Ecto neural progenitor cell (in vitro differentiated cells): ENCODE results near the gene TBL1Y.
"Not testable (repeated sequence)": the region's sequence is repeated elsewhere in the genome, so short reads cannot be mapped to it uniquely, and the experiment has no call there.

Experiments
- DNase-seq: peaks from one replicate; pipeline ENCODE4 v3.0.0-alpha.2; 2018; ENCODE audit warnings: low spot score

The TBL1Y gene

DNA sequence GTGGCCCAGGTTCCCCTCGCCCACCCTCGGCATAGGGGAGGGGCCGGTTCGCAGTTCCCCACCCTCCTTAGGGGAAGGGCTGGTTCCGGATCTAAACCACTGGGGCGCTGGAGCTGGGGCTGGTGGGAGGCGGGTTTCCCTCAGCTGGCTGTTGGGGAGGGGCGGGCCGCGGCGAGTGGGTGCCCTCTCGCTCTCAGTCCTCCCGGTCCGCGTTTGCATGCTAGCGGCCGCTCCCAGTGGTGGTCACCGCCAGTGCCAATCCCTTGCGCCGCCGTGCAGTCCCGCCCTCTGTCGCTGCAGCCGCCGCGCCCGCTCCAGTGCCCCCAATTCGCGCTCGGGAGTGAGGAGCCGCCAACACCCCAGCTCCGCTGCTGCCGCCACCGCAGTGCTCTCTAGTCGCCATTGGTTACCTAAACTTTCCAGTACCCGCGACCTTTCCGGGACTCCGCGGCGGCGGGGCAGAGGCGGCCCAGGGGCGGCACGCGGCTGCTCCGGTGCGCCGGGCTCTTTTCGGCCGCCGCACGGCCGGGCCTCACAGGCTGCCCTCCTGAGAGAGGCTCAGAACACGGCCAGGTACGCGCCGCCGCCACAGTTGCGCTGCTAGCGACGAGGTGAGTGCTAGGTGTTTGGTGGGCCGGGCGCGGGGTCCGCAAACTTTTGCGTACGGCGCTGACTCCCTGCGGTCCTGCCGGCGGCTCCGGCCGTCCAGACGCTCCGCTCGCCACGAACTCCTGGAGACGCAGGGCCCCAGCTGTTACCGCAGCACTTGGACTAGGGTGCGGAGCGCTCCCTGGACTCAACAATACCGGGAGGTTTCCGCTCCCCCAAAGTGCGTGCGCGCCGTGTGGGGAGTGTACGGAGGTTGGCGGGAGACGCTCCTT lies at the start of gene TBL1Y:
TSS of gene TBL1Y (plus strand) at position 326 of the 881 bp plus-strand sequence. CDS start 114,388 bp downstream, outside the sequence.
- DNase-seq: no peak

DNA sequence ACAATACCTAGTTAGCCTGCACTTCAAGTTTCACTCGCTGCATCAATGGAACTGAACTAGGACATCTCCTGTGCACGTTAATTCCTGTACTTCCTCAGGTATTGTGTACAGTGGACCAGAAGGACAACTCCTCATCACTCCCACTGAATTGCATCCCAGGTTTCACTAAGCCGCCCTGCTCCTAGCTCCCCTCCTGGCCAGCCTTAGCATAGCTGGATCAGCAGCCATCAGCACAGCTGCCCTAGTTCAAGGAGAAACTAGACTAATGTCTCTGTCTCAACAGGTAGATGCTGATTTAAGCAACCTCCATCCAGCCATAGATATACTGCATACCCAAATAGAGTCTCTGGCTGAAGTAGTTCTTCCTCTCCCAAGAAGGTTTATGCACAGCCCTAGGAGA lies 16.0 kb upstream of the TBL1Y start:
- no peak for DNase-seq

DNA sequence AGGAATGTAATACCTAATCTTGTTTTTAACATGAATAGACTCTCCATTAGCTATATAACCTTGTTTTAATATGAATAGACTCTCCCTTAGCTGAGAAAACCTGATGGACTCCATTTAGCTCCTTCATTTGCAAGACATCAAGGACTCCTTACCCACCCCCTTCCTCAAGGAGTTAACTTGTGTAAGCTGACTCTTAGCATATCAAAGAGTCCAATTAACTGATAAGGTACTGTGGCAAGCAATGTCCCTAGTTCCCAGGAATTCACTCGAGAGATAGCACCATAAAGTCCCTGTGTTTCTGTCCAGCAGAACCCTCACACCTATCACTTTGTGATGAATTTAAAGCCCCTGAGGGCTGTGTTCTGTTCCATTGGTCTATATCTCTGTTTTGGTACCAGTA lies 15.3 kb upstream of the TBL1Y start:
- DNase-seq: no peak

DNA sequence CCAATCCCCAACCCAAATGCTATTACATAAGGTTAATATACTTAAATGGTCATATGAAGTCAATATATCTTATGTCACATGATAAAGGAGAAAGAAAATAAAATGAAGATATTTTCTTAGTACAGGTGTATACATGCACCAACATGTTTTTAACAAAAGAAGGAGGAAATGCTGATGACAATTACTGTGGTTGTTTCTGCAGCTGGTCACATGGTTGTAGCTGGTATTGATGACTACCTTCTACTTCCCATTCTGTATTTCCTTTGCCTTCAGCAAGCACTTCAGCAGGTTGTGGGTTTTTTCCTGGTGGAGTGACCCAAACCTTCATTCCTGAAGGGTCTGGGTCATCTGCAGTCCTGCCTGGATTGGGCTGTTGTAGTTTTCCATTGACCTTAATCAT lies 8.4 kb upstream of the TBL1Y start:
- not testable (repeated sequence) for DNase-seq

DNA sequence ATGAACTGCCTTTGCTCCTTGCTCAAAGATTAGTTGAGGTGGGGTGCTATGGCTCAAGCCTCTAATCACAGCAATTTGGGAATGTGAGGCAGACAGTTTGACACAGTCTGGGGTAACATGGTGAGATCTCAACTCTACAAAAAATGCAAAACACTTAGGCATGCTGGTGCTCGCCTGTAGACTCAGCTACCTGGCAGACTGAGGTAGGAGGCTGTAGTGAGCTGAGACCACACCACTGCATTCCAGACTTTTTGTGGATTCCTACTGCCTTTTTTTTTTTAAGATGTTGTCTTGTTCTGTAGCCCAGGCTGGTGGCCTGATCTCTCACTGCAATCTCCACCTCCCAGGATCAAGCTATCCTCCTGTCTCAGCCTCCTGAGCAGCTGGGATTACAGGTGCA lies 2.9 kb upstream of the TBL1Y start:
- DNase-seq: no peak

DNA sequence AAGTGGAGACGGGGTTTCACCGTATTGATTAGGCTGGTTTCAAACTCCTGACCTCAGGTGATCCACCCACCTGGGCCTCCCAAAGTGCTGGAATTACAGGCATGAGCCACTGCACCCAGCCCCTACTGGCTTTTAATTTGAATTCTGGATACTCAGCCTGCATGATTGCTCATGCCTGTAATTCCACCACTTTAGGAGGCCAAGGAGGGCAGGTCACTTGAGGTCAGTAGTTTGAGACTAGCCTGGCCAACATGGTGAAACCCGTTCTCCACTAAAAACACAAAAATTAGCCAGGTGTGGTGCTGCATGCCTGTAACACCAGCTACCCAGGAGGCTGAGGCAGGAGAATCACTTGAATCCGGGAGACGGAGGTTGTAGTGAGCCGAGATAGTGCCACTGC lies 2.5 kb upstream of the TBL1Y start:
- DNase-seq: not testable (repeated sequence)

DNA sequence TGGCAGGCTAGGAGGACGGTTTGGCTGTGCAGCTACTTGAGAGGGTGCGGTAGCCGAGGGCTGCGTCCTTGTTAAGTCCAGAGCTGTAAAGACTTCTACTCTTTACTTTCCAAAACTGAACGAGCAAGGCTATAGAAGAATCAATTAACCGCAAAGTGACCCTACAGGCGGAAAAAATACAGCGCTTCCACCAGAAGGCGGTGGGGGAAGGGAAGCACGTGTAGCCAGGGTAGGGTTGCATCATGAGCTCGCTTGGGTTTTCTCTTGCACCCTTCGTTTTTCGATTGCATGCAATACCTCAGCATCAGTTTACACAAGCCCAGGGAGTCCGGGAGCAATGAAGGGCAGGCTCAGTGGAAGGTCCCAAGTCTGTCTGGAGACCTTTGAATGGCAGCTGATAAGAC lies 1.4 kb upstream of the TBL1Y start:
- DNase-seq: no peak

DNA sequence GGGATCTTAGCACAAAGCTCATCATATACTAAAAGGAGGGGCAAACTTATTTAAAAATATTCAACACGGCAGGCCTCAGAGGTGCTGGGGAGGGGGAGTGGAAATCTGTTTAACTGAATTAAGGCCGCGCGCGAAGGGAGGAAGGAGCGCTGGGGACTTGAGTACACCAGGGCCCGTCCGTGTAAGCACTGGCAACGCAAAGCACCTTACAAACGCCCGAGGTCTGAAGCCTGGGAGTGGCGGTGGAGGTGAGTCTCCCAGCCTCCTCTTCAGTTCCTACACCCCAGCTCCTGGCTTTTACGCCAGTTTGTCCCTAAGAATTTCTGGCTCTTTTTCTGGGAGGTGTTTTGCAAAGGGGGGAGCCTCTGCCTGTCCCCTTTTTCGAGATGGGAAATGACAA lies 641 bp upstream of the TBL1Y start:
- DNase-seq: no peak

DNA sequence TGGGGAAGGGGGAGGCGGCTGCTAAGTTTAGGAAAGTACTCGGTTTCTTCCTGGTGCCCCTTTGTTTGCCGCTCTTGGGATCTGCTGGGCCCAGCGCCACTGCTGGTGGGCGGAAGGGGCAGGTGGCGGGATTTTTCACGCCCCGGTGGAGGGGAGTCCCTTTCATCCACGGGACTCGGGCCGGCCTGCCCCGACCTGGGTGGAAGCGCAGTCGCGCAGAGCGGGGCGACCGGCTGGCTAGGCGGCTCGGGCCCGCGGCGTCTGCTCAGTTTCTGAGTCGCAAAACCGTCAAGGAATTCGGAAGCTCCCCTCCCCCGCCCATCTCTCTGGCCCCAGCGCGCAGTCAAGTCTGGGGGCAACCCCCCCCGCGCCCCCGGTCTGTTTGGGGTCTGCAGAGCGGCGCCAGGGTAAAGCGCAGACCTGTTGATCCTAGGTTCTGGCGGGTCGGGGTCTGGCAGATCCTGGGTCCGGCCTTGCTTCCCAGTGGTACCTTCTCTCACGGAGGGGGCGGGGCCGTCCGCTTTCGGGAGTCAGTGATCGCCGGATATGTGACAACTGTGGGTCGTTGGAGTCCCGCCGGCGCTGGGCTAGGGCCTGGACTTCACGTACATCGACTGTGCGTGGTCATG lies 870 bp downstream of the TBL1Y start, which contains the start of gene AMELY:
TSS of gene AMELY (minus strand) at position 500 of the 629 bp plus-strand sequence. CDS start 39,144 bp downstream, outside the sequence.
- DNase-seq: no peak

DNA sequence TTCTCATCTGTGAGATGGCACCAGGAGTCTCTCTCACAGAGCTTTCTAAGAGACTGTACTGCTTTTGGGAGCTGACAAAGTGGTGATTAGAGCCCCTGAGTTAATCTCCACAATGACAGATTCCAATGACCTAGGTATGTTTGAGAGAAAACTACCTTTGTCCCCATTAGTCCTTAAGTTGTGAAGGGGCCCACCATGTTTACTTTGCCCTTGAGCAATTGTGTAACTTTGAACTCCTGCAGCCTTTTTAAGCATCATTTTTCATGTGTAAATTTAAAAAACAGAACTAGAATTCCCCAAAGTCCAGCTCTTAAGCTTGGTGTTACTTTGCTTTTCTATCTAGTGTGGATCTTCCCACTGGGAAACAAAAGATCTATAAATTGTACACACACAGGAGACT lies 2.9 kb downstream of the TBL1Y start:
- no peak for DNase-seq

DNA sequence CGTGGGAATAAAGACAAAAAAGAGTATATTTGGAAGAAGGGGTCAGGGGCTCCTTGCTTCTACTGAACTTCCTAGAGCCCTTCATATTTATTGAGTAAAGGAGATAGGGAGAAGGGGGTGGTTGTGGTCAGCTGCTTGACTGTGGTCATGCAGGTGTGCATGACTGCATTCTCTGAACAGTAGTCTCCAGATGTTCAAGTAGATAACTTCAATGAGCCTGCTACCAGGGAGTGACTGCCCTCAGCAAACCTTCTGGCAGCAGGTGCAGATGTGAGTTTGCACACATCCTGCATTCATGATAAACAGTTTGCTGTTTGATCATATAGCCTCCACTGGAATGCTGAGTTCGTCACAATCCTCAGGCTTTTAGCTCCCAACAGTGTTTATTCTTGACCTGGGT lies 10.6 kb downstream of the TBL1Y start:
- no peak for DNase-seq

DNA sequence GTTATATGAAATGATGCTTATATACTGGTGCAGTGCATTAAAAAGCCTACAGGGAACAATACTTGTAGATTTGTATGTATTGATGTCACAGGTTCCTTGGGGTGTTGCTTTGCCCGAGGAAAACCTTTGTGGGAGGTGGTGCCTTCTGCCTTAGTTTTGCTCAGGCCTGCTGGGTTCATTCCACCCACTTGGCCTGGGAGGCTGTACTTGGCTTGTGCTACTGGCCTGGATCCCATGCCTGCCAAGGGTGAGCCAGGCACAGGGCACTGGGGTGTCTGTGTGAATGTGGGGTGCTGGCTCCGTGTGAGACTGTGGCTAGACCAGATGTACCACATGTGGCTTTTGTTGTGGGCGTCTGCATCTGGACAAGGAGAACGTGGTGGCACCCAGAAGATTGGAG lies 17.8 kb downstream of the TBL1Y start:
- no peak for DNase-seq

DNA sequence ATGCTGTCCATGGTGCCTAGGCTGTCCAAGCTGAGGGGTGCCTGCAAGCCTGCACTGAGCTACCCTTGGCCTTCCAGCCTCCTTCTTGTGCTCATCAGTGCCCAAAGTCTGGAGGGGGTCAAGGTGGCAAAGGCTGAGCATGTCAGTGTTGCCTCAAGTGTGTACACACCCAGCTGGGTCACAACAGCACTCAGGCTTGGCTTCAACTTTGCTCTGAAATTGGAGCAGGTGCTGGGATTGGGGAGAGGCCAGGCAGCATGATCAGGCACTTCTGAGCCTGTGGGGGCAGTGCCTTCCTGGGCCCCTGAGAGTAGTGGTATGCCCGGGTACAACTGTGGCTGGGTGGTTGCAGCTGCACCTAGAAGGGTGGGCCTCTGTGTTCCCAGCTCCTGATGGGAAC lies 18.7 kb downstream of the TBL1Y start:
- no peak for DNase-seq

DNA sequence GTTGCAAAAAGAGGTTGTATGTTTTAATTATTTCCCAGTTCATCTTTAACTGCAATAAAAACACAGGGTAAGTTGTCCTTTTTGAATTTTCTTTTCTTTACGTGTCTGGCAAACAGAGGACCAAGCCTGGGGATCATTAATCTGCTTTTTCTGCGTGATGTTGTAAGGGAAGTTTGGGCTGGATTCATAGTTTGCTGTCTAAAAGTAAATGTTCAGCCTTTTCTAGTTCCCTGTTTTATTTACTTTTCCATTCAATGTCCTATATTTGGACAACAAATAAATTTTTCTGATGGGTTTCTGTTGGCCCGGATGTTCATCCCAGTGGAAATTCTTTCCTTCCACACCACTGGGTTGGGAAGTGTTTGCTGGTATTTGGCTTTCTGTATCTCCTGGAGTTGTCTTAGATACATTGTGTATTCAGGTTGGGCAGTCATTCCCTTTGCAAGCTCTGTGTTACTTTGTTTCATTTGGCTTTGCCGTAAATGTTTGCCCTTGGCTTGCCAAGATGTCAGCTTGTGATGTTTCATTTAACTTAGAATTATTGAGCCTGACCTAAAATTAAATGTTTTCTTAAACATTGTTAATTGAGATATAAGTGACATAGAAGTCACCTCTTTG lies 21.4 kb downstream of the TBL1Y start:
- DNase-seq: no peak

DNA sequence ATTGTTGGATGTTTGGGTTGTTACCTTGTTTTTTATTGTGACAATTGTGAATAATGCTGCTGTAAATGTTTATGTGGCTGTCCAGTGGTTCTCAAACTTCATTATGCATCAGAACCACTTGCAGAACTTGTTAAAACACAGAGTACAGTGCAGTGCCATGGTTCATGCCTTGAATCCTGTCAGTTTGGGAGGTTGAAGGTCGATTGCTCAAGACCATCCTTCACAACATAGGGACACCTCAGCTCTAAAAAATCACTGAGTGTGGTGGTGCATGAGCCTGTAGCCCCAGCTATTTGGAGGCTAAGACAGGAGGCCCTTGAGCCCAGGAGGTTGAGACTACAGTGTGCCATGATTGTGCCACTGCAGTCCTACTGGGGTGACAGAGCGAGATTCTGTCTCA lies 25.0 kb downstream of the TBL1Y start:
- DNase-seq: no peak

DNA sequence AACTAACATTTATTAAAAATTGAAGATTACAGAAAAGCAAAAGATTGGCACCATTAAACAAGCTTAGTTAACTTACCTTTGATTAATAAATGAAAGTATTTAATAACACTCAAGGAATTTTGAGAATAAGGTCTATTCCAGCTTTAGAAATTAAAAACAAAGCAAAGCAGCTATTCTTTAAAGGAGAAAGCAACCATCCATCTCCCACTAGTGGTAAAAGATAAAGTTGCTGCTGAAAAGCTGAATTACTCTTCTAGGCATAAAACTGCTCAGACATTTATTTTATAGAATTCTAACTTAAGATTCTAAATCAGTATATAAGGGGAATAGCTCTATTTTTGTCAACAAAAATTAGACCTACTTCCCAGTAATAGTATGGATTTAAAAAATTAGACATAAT lies 37.2 kb downstream of the TBL1Y start:
- no peak for DNase-seq

DNA sequence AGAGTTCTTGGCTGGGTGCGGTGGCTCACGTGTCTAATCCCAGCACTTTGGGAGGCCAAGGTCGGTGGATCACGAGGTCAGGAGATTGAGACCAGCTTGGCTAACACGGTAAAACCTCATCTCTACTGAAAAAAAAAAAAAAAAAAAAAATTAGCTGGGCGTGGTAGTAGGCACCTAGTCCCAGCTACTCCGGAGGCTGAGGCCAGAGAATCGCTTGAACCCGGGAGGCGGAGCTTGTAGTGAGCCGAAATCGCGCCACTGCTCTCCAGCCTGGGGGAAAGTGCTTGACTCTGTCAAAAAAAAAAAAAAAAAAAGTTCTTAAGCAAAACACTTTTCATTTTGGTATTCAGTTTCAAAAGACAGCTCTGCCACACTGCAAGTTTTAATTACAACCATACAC lies 37.9 kb downstream of the TBL1Y start:
- no peak for DNase-seq

DNA sequence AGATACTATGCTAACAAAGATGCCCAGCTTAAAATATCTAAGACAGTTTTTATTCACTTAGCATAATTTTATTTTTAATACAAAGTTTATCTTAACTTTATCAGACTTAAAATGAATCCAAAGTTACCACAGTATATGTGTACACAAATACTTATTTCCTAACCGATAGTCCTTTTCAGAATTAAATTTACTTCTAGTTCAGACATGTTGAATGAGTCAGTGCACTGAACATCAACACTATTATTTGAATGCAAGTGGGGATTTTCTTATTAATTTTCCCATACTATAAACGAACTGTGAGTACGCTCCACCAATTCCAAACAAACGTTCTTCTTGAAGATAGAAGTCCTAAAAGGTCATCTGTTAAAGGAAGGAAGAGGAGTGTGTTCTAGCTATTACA lies 39.5 kb downstream of the TBL1Y start:
- DNase-seq: no peak

DNA sequence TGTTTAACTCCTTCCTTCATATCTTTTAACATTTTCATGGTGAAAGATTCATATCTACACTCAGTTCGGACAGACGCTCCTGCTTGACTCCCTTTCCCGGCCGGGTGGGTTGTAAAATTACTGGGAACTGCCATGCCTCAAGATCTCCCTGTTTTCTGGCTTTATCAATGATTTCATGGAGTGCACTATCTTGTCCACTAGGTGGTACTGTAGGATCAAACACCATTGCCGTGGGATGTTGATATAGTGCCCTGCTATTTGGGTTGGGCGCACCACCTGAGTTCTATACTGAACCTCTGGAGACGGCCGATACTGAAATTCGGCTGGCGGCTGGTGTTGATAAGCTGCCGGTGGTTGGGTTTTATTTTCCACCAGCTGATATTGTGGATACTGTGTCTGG lies 54.2 kb downstream of the TBL1Y start:
- no peak for DNase-seq

DNA sequence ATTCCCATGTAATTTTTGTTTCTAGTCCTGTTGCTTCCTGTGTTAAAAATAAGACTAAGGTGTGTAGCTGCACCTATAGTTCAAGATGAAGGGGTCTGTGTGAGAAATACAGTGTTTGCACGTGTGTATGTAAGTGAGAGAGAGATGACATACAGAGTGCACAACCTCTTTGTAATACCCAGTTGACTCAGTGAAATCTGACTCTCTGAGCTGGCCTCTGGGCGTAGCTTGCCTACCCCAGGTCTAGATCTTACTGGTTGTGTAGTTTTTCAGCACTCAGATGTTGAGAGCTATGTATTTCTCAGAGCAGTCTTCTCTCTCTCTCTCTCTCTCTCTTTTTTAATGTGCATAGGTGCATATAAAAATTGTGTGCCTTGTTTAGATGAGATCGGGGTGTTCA lies 56.0 kb downstream of the TBL1Y start:
- no peak for DNase-seq

DNA sequence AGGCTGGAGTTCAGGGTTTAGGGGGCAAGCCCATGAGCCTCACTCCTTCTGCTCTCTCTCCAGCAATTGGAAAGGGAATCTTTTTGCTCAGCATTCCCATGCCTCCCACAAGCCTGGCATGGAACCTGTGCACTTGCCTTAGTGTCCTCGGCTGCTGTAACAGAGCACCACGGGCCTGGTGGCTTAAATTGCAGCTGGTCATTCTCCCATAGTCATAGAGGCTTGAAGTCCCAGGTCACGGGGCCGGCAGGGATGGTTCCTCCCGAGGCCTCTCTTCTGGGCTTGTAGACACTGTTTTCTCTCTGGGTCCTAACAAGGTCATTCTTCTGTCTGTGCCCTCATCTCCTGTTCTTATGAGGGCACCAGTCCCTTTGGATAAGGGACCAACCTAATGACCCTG lies 57.2 kb downstream of the TBL1Y start:
- DNase-seq: no peak

DNA sequence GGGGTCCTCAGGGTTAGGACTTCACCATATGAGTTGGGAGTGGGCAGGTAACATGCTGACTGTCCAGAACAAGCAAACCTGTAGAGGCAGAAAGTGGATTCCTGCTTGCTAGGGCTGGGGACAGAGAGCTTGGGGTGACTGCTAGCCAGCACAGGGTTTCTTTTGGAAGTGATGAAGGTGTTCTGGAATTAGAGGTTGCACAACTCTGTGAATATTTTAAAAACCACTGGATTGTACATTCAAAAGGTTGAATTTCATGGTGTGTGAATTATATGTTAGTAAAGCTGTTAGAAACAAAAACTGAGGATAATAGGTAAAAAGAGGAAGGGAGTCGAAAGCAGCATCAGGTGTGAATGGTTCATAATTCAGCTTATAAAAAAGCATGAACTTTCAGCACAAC lies 57.7 kb downstream of the TBL1Y start:
- no peak for DNase-seq

DNA sequence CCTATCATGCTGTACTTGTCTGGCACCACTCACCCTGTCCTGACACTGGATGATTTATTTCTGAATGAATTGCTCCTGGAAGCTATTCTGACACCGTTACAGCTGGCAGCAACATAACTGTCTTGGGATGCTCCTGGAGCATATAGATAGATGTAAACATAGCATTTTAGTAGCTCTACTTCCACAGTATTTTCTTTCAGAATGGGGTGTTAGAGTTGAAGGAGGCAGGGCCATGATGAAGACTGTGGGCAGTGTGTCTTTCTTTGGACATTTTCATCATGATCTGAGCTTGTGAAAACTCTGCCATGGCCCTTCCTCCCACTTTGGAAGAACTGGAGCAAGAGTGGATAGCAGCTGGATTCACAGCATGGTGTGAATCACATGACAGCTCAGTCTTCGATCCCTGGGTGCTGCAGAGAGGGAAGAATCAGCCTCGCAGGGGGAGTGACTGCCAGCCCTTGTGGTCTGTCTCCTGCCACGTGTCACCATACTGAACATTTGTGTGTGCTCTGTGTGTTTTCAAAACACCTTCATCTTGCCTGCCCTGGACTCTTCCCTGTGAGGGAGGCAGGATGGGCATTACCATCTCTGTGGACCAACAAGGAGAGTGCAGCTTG lies 61.9 kb downstream of the TBL1Y start:
- DNase-seq: no peak
